Neural progenitor cell (in vitro differentiated cells): ENCODE measurements around the gene ME2. TPM values are rescaled to one million over a fixed set of nuclear protein-coding genes. Genes with fewer than 3 reads are reported as not detected.

Experiments
- DNase-seq: peaks from one replicate; pipeline ENCODE4 v3.0.0-alpha.2; 2016; ENCODE audit warnings: low spot score
- H2AFZ ChIP-seq: fragments of 200-600 bp; sonication (generic); replicated peaks from 2 replicates; pipeline ENCODE4 v1.6.1; 2016; ENCODE audit warnings: antibody characterized with exemption
- H3F3A ChIP-seq: fragments of 200-600 bp; sonication (generic); 2 replicates; pipeline ENCODE4 v1.6.1; 2016; ENCODE audit warnings: antibody characterized with exemption, low read depth
- H3K27ac ChIP-seq: fragments of 200-600 bp; sonication (generic); 2 replicates; pipeline ENCODE4 v1.5.1; 2016; ENCODE audit warnings: mild to moderate bottlenecking
- H3K27me3 ChIP-seq: fragments of 200-600 bp; sonication (generic); 2 replicates; pipeline ENCODE4 v1.6.1; 2016; ENCODE audit warnings: mild to moderate bottlenecking, moderate library complexity
- H3K36me3 ChIP-seq: fragments of 200-600 bp; sonication (generic); 2 replicates; pipeline ENCODE4 v1.5.1; 2016
- H3K4me1 ChIP-seq: fragments of 200-600 bp; sonication (generic); 2 replicates; pipeline ENCODE4 v1.6.1; 2016; ENCODE audit warnings: mixed run types
- H3K4me2 ChIP-seq: fragments of 200-600 bp; sonication (generic); 2 replicates; pipeline ENCODE4 v1.6.1; 2016
- H3K4me3 ChIP-seq: fragments of 200-600 bp; sonication (generic); 2 replicates; pipeline ENCODE4 v1.5.1; 2016
- H3K79me2 ChIP-seq: fragments of 200-600 bp; sonication (generic); 2 replicates; pipeline ENCODE4 v1.6.1; 2016; ENCODE audit warnings: low read depth
- H3K9ac ChIP-seq: fragments of 200-600 bp; sonication (generic); 2 replicates; pipeline ENCODE4 v1.6.1; 2016
- H3K9me3 ChIP-seq: fragments of 200-600 bp; sonication (generic); 2 replicates; pipeline ENCODE4 v1.5.1; 2016; ENCODE audit warnings: low read depth
- H4K20me1 ChIP-seq: fragments of 200-600 bp; sonication (generic); 2 replicates; pipeline ENCODE4 v1.6.1; 2016; ENCODE audit warnings: low read depth
- H3K27ac Mint-ChIP-seq: 3 replicates; pipeline ENCODE4 v1.8.0; 2021; ENCODE audit warnings: mixed read lengths
- H3K27me3 Mint-ChIP-seq: 2 replicates; pipeline ENCODE4 v1.8.0; 2022; ENCODE audit warnings: low read depth, mild to moderate bottlenecking, inconsistent platforms, moderate library complexity, mixed read lengths; ENCODE audit not compliant: insufficient read depth
- H3K36me3 Mint-ChIP-seq: 3 replicates; pipeline ENCODE4 v1.8.0; 2021; ENCODE audit warnings: mixed read lengths
- H3K4me1 Mint-ChIP-seq: 3 replicates; pipeline ENCODE4 v1.8.0; 2021; ENCODE audit warnings: mixed read lengths
- H3K4me3 Mint-ChIP-seq: 3 replicates; pipeline ENCODE4 v1.8.0; 2021; ENCODE audit warnings: mild to moderate bottlenecking, moderate library complexity, mixed read lengths
- H3K9me3 Mint-ChIP-seq: 3 replicates; pipeline ENCODE4 v1.8.0; 2020; ENCODE audit warnings: mixed read lengths
- CTCF ChIP-seq: fragments of 200-600 bp; sonication (generic); IDR thresholded peaks from 2 replicates; pipeline ENCODE4 v1.5.1; 2017; ENCODE audit warnings: antibody characterized with exemption, mild to moderate bottlenecking
- EZH2 ChIP-seq: fragments of 200-600 bp; sonication (generic); IDR thresholded peaks from 2 replicates; pipeline ENCODE4 v1.6.1; 2017; ENCODE audit warnings: antibody characterized with exemption, mild to moderate bottlenecking, moderate library complexity
- EZH2phosphoT487 ChIP-seq: fragments of 200-600 bp; sonication (generic); IDR thresholded peaks from 2 replicates; pipeline ENCODE4 v1.6.1; 2017; ENCODE audit warnings: antibody characterized with exemption
- total RNA-seq: library from RNA; depleted of rRNA; stranded (reverse); fragments of >200 nt; gene quantifications from 2 replicates; pipeline ENCODE4 v1.2.3, GENCODE V29; 2015; ENCODE audit warnings: low replicate concordance

Gene ME2
- total RNA-seq, 1 donor from 2014 or later, result 129 TPM

GRCh38 chr18:50935493-50936191 lies 56.7 kb downstream of the ME2 start:
- H2AFZ ChIP-seq, result no peak overlapping the region
- no peak for DNase-seq
- Mint-ChIP-seq H3K9me3 (no peaks in the 10 kb centered on the region), H3K36me3 (peaks cover 17% of the 10 kb centered on the region), H3K4me3 (no peak overlapping the region), H3K27me3 (no peaks in the 10 kb centered on the region), H3K4me1 (peaks cover 24% of the 10 kb centered on the region), H3K27ac (peak overlapping the region; percentile 74)
- H3F3A ChIP-seq, result no peaks in the 10 kb centered on the region
- no peaks in the 10 kb centered on the region for H3K9me3 ChIP-seq
- no peak overlapping the region for H3K4me3 ChIP-seq
- H3K9ac ChIP-seq, result no peak overlapping the region
- no peaks in the 10 kb centered on the region for H3K27me3 ChIP-seq
- peaks cover 6% of the 10 kb centered on the region for H3K36me3 ChIP-seq
- no peaks in the 10 kb centered on the region for H4K20me1 ChIP-seq
- H3K4me1 ChIP-seq, result no peaks in the 10 kb centered on the region
- H3K4me2 ChIP-seq, result no peak overlapping the region
- H3K27ac ChIP-seq, result no peak overlapping the region
- TF ChIP-seq EZH2phosphoT487 (no peak), EZH2 (no peak), CTCF (no peak)
- H3K79me2 ChIP-seq, result no peaks in the 10 kb centered on the region

- Histone ChIP-seq H3K4me1 (no peaks in the 10 kb centered on the region), H3K27ac (no peak overlapping the region), H3K36me3 (peaks cover 6% of the 10 kb centered on the region), H3K79me2 (no peaks in the 10 kb centered on the region), H3K9me3 (no peaks in the 10 kb centered on the region), H3K4me3 (no peak overlapping the region), H3K9ac (no peak overlapping the region), H3K4me2 (no peak overlapping the region), H4K20me1 (no peaks in the 10 kb centered on the region), H3K27me3 (no peaks in the 10 kb centered on the region), H3F3A (no peaks in the 10 kb centered on the region), H2AFZ (no peak overlapping the region)
- Mint-ChIP-seq H3K27me3 (no peaks in the 10 kb centered on the region), H3K27ac (no peak overlapping the region), H3K4me1 (peaks cover 24% of the 10 kb centered on the region), H3K9me3 (no peaks in the 10 kb centered on the region), H3K36me3 (peaks cover 19% of the 10 kb centered on the region), H3K4me3 (no peak overlapping the region)
- DNase-seq, result no peak
- no peak for TF ChIP-seq EZH2
- no peak for TF ChIP-seq EZH2phosphoT487
- TF ChIP-seq CTCF, result no peak
Observed at GRCh38 chr18:50937183-50937582, 58.3 kb downstream of the ME2 start.

- Histone ChIP-seq H2AFZ (no peak overlapping the region), H3K36me3 (peaks cover 6% of the 10 kb centered on the region), H3K4me2 (no peak overlapping the region), H3K4me1 (no peaks in the 10 kb centered on the region), H3K9ac (no peak overlapping the region), H3K4me3 (no peak overlapping the region), H4K20me1 (no peaks in the 10 kb centered on the region), H3K27ac (no peak overlapping the region), H3K79me2 (no peaks in the 10 kb centered on the region), H3K27me3 (no peaks in the 10 kb centered on the region), H3K9me3 (no peaks in the 10 kb centered on the region), H3F3A (no peaks in the 10 kb centered on the region)
- Mint-ChIP-seq H3K27ac (no peak overlapping the region), H3K27me3 (no peaks in the 10 kb centered on the region), H3K4me1 (peaks cover 17% of the 10 kb centered on the region), H3K36me3 (peaks cover 13% of the 10 kb centered on the region), H3K4me3 (no peak overlapping the region), H3K9me3 (no peaks in the 10 kb centered on the region)
- TF ChIP-seq CTCF, result no peak
- TF ChIP-seq EZH2, result no peak
- TF ChIP-seq EZH2phosphoT487, result no peak
- DNase-seq, result no peak
Observed at GRCh38 chr18:50938912-50939311, 60.0 kb downstream of the ME2 start.
